Naive B cell (primary cell): ENCODE data around the gene TBL1X. TPM values are rescaled to one million over a fixed set of nuclear protein-coding genes. Genes with fewer than 3 reads are reported as not detected.

Source experiments
- ATAC-seq, 2 donors: fragments of 150-1000 bp; cut with Tn5 transposase; 2 replicates each; pipeline ENCODE4 v1.10.0; 2021; ENCODE audit warnings: low read depth in 2 of 2, mild to moderate bottlenecking in 2 of 2, moderate library complexity in 2 of 2
- DNase-seq: peaks from one replicate; pipeline ENCODE4 v3.0.0; 2022
- H3K27ac Mint-ChIP-seq, 6 donors: one replicate each; pipeline ENCODE4 v1.8.0; 2020 to 2022; ENCODE audit warnings: mild to moderate bottlenecking in 6 of 6, mixed read lengths in 6 of 6, moderate library complexity in 5 of 6, inconsistent platforms in 2 of 6
- H3K27me3 Mint-ChIP-seq, 3 donors: one replicate each; pipeline ENCODE4 v1.8.0; 2021 to 2022; ENCODE audit warnings: mixed read lengths in 3 of 3, mild to moderate bottlenecking in 1 of 3
- H3K36me3 Mint-ChIP-seq, 2 donors: one replicate each; pipeline ENCODE4 v1.8.0; 2020 to 2022; ENCODE audit warnings: mixed read lengths in 2 of 2, inconsistent platforms in 1 of 2, mild to moderate bottlenecking in 1 of 2
- H3K4me1 Mint-ChIP-seq, 3 donors: one replicate each; pipeline ENCODE4 v1.8.0; 2020 to 2022; ENCODE audit warnings: mixed read lengths in 3 of 3, inconsistent platforms in 1 of 3, mild to moderate bottlenecking in 1 of 3, moderate library complexity in 1 of 3
- H3K4me3 Mint-ChIP-seq, 8 donors: one replicate each; pipeline ENCODE4 v1.8.0; 2020 to 2022; ENCODE audit warnings: mild to moderate bottlenecking in 8 of 8, mixed read lengths in 8 of 8, moderate library complexity in 8 of 8, inconsistent platforms in 2 of 8
- H3K9me3 Mint-ChIP-seq, 7 donors: one replicate each; pipeline ENCODE4 v1.8.0; 2020 to 2022; ENCODE audit warnings: mixed read lengths in 7 of 7, mild to moderate bottlenecking in 5 of 7, inconsistent platforms in 2 of 7, moderate library complexity in 1 of 7
- polyA plus RNA-seq, 6 donors: library from polyadenylated mRNA; unstranded; fragments of 300-500 nt; fragmentation: Illumina TruSeq; gene quantifications; one replicate each; pipeline ENCODE4 v1.2.3, GENCODE V29; 2021; ENCODE audit warnings: low read depth in 6 of 6

Gene TBL1X
- polyA plus RNA-seq, 6 donors from 2014 or later = 14.0 to 26.8 (median 18.8) TPM

DNA sequence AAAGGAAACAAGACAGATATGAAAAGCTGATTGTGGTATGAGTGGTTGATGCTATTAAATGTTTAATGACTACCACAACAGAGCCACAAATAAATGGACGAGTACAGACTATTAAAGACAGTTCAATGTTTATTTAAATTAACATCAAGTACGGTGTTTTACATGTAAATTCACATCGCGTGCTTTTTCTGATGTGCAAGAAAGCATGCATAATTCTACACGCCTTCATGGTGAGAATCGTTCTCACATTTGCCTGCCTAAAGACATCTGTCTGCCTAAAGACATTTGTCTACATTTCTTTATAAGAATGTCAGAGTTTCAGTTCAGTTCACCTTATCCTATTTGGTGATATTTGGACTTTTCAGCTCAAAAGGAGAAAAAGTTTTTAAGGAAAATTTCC lies 308.1 kb downstream of the TBL1X start:
- ATAC-seq = no peak

DNA sequence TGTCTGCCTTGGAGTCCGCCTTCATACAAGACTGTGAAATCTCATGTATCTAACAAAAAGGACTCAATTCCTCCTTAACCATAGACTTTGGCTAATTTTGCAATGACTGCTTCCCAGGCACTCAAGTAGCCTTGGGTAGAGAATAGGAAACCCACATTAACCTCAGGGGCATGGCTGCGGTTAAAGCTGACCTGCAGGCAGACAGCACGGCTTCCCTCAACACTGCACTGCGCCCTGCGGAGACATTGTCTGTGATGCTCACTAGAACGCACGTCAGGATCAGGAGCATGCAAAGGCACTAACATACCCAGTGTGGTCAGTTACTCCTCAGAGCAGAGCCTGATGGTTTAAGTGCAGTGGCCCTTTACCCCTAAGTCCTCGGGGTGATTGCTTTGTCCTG lies 311.1 kb downstream of the TBL1X start:
- no peak overlapping the region for H3K4me3 Mint-ChIP-seq
- peaks cover 0 to 3% (median 0%) of the 10 kb centered on the region in 3 donors for H3K4me1 Mint-ChIP-seq
- ATAC-seq (no peak), DNase-seq (no peak)
- no peaks in the 10 kb centered on the region for H3K36me3 Mint-ChIP-seq
- peaks cover 0 to 8% (median 0%) of the 10 kb centered on the region in 7 donors for H3K9me3 Mint-ChIP-seq
- no peak overlapping the region for H3K27ac Mint-ChIP-seq
- peaks cover 13 to 40% (median 25%) of the 10 kb centered on the region in 3 donors for H3K27me3 Mint-ChIP-seq

More for the DNA sequence above, 308.1 kb downstream of the TBL1X start:
- Mint-ChIP-seq H3K9me3 (peaks cover 0 to 5% (median 0%) of the 10 kb centered on the region in 7 donors), H3K27ac (no peak overlapping the region), H3K27me3 (peaks cover 24 to 28% (median 26%) of the 10 kb centered on the region in 3 donors), H3K36me3 (no peaks in the 10 kb centered on the region), H3K4me1 (peaks cover 0 to 3% (median 0%) of the 10 kb centered on the region in 3 donors), H3K4me3 (no peak overlapping the region)
- no peak for DNase-seq

DNA sequence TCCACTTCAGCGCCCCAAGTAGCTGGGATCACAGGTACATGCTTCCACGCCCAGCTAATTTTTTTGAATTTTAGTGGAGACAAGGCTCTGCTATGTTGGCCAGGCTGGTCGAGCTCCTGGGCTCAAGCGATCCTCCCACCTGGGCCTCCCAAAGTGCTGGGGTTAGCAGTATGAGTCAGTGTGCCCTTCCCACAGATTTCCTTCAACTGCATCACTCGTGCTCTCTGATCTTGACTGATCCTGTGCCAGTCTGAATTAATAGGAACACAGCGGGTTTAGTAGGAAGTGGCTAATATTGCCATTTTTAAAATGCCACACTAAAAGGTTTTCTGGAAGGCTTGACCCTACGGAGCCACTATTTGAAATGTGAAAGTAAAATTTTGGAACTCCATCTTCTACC lies 317.1 kb downstream of the TBL1X start:
- Mint-ChIP-seq H3K9me3 (peaks cover 0 to 16% (median 9%) of the 10 kb centered on the region in 7 donors), H3K36me3 (no peaks in the 10 kb centered on the region), H3K4me3 (no peak overlapping the region), H3K27me3 (peaks cover 12 to 19% (median 17%) of the 10 kb centered on the region in 3 donors), H3K27ac (no peak overlapping the region), H3K4me1 (peaks cover 0 to 4% (median 0%) of the 10 kb centered on the region in 3 donors)
- no peak for DNase-seq
- no peak for ATAC-seq

DNA sequence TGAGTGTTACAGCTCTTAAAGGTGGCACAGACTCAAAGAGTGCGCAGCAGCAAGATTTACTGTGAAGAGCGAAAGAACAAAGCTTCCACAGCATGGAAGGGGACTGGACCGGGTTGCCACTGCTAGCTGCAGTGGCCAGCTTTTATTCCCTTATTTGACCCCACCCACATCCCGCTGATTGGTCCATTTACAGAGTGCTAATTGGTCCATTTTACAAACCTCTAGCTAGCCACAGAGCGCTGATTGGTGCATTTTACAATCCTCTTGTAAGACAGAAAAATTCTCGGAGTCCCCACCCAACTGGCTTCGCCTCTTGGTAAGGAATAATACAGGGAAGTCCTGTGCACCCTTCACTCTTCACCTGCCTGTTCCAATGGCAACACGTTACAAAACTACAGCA lies 319.5 kb downstream of the TBL1X start:
- H3K27ac Mint-ChIP-seq = no peak overlapping the region
- ATAC-seq (no peak), DNase-seq (no peak)
- peaks cover 21 to 26% (median 22%) of the 10 kb centered on the region in 3 donors for H3K27me3 Mint-ChIP-seq
- peak overlapping the region in 2 of 8 donors; percentile 24 to 26 for H3K4me3 Mint-ChIP-seq
- peaks cover 0 to 16% (median 8%) of the 10 kb centered on the region in 7 donors for H3K9me3 Mint-ChIP-seq
- no peaks in the 10 kb centered on the region for H3K36me3 Mint-ChIP-seq
- peaks cover 0 to 4% (median 0%) of the 10 kb centered on the region in 3 donors for H3K4me1 Mint-ChIP-seq

DNA sequence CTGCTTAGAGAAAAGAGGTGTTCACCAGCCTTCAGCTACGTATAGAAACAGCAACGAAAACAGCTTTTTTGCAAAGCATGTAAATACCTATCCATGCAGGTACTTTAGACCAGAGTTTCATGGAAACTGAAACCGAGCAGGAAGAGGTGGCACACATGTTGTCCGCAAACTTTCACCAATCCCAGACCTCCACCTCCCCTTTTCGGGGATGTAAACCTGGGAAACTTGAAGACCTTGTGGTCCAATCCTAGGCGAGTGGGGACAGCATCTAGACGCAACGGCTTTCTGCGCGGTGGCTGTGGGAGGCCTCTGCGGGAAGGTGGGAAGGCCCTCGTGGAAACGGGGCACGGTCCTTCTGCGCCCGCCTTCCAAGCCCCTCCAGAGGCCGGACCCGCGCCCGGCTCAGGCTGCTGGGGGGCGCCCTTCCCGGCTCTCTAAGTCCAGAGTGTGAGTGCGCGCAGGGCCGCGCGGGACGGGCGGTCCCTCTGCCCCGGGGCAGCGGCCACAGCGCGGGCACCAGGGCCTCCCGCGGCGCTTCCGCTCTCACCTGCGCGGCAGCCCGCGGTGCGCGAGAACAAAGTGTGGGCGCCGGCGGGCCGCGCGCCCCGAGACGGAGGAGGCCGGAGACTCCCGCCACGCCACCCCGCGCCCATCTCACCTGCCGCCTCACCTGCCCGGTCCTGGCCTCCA lies 320.5 kb downstream of the TBL1X start:
- Mint-ChIP-seq H3K4me1 (peaks cover 0 to 4% (median 0%) of the 10 kb centered on the region in 3 donors), H3K4me3 (peak overlapping the region in 5 of 8 donors; percentile 45 to 86 (median 55)), H3K36me3 (no peaks in the 10 kb centered on the region), H3K9me3 (peaks cover 0 to 16% (median 8%) of the 10 kb centered on the region in 7 donors), H3K27me3 (peaks cover 20 to 32% (median 25%) of the 10 kb centered on the region in 3 donors), H3K27ac (no peak overlapping the region)
- no peak for DNase-seq
- no peak for ATAC-seq

DNA sequence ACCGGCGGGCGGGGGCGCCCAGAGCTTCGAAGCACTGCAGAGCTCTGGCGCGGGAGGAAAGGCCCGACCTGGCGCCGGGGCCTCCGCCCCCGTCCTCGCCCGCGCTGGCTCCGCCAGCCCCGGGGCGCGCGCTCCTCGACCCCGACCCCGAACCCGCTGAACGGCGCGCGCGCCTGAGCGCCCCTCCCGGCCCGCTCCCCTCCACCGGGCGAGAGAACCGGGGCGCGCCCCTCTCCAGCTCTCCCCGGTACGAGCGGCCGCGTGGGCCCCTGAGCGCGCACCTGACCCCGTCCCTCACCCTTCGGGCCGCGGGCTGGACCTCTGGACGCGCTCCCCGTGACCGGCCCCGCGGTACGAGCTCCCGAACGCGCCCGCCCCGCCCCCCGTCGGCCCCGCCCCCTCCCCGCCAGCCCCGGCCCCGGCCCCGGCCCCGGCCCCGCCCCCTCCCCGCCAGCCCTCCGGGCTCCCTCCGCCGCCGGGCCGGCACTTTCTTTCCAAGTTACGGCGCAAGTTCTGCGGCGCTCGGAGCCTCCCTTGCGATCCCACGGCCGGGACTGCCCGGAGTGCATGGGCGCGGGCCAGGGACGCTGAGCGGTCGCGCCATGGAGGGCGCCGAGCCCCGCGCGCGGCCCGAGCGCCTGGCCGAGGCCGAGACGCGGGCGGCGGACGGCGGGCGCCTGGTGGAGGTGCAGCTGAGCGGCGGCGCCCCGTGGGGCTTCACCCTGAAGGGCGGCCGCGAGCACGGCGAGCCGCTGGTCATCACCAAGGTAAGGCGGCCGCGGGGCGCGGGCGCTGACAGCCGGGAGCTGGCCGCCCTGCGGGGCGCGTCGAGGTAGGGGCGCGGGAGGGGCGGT lies 321.3 kb downstream of the TBL1X start, which contains the start of gene SHROOM2:
Gene SHROOM2 (plus strand): TSS at position 486 of the 854 bp plus-strand sequence. CDS start 117 bp downstream, at position 603.
- H3K4me1 Mint-ChIP-seq = peaks cover 0 to 4% (median 0%) of the 10 kb centered on the region in 3 donors
- H3K27ac Mint-ChIP-seq = peak within 1 kb of the TSS in 1 of 6 donors; percentile 78
- peaks cover 0 to 16% (median 10%) of the 10 kb centered on the region in 7 donors for H3K9me3 Mint-ChIP-seq
- H3K36me3 Mint-ChIP-seq = no peaks in the 10 kb centered on the region
- H3K27me3 Mint-ChIP-seq = peaks cover 20 to 33% (median 30%) of the 10 kb centered on the region in 3 donors
- peak within 1 kb of the TSS; percentile 15 to 86 (median 68) for H3K4me3 Mint-ChIP-seq
- ATAC-seq = no peak
- DNase-seq = no peak

DNA sequence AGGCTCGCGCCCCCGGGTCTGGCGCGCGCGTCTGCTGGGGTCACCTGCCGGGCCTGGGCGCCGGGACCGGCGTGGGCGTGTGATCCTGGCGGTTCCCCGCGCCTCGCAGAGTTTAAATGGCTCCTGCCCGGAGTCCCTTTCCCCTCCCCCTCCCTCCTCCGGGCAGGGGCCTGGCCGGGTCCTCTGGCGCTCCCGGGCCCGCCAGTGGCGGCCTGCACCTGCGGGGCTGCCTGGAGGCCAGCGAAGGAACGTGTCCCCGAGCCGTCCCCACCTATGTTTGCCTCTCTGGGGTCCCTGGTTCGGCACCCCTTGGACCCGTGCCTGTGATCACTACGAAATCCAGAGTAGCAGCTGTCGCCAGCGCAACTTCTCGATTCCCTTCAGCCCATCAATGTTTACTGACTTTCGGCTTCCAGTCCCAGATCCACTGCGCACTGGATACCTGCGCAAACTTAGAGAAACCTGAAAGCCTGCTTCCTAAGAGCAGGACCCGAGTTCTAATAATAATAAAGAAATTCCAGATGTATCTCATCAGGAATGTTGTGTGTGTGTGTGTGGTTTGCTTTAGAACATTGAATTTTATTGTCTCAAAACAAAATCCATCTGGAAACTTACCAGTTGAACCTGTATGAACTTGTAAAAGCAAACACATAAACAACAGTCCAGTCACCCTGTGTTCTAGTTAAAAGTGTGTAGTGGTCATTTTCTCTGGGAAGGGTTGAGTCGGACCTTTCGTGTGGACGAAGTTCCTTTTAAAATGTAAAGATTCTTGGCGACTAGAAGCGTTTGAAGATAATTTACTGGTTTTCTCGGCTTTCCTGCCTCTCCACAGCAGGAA lies 322.2 kb downstream of the TBL1X start:
- peaks cover 0 to 16% (median 9%) of the 10 kb centered on the region in 7 donors for H3K9me3 Mint-ChIP-seq
- peak overlapping the region in 1 of 6 donors; percentile 78 for H3K27ac Mint-ChIP-seq
- peak overlapping the region; percentile 15 to 86 (median 68) for H3K4me3 Mint-ChIP-seq
- H3K4me1 Mint-ChIP-seq = peaks cover 0 to 4% (median 0%) of the 10 kb centered on the region in 3 donors
- peaks cover 20 to 33% (median 30%) of the 10 kb centered on the region in 3 donors for H3K27me3 Mint-ChIP-seq
- no peaks in the 10 kb centered on the region for H3K36me3 Mint-ChIP-seq
- ATAC-seq (no peak), DNase-seq (no peak)

DNA sequence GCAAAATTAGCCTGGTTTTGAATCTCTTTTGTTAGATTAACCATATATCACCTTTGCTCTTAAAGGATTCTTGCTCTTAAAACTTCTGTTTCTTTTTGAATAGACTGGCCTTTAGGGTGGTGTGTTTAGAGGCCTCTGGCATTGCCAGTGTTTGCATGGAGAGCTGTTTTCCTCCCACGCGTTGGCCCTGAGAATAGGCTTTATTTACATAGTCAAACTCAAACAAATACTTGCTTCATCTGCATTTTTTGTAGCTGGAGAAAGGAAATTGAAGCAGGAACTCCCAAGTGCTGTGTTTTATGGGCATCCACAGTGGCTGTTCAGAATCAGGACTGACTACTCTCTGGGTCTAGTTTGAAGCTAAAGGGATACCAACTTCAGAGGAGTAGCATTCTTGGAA lies 324.1 kb downstream of the TBL1X start:
- Mint-ChIP-seq H3K36me3 (no peaks in the 10 kb centered on the region), H3K27me3 (peaks cover 20 to 40% (median 21%) of the 10 kb centered on the region in 3 donors), H3K27ac (no peak overlapping the region), H3K9me3 (peaks cover 0 to 12% (median 5%) of the 10 kb centered on the region in 7 donors), H3K4me3 (peak overlapping the region in 1 of 8 donors; percentile 49), H3K4me1 (peaks cover 0 to 4% (median 0%) of the 10 kb centered on the region in 3 donors)
- no peak for ATAC-seq
- DNase-seq = no peak

DNA sequence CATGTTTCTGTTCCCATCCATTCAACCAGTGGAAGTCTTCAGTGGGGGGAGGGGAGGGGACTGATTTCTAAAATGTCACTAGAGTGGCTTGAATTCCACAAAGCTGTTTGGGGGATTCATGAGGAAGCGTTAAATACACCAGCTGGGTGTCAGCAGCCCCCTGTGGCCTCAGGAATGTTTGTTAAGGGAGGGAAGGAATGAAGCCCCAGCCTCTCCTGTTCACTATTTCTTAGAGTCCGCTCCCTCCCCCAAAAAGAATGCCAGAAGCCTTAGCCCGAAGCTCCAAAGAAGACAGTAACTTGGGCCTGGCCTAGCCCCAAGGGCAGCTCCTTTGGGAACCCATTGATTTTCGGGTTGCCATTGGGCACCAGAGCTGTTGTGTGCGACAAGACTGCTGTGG lies 324.7 kb downstream of the TBL1X start:
- ATAC-seq = no peak
- Mint-ChIP-seq H3K9me3 (peaks cover 0 to 12% (median 5%) of the 10 kb centered on the region in 7 donors), H3K36me3 (no peaks in the 10 kb centered on the region)

More for the DNA sequence above, 324.7 kb downstream of the TBL1X start:
- H3K27ac Mint-ChIP-seq = no peak overlapping the region
- peaks cover 0 to 4% (median 0%) of the 10 kb centered on the region in 3 donors for H3K4me1 Mint-ChIP-seq
- peaks cover 18 to 46% (median 19%) of the 10 kb centered on the region in 3 donors for H3K27me3 Mint-ChIP-seq
- H3K4me3 Mint-ChIP-seq = peak overlapping the region in 1 of 8 donors; percentile 33
- DNase-seq = no peak
